IPS DF 19.7 (cell line): ENCODE results near the gene SPEF1.

ENCODE experiments used
- DNase-seq: peaks from one replicate; pipeline ENCODE4 v3.0.0-alpha.2; 2013; ENCODE audit warnings: low read depth, low spot score

The SPEF1 gene

DNA sequence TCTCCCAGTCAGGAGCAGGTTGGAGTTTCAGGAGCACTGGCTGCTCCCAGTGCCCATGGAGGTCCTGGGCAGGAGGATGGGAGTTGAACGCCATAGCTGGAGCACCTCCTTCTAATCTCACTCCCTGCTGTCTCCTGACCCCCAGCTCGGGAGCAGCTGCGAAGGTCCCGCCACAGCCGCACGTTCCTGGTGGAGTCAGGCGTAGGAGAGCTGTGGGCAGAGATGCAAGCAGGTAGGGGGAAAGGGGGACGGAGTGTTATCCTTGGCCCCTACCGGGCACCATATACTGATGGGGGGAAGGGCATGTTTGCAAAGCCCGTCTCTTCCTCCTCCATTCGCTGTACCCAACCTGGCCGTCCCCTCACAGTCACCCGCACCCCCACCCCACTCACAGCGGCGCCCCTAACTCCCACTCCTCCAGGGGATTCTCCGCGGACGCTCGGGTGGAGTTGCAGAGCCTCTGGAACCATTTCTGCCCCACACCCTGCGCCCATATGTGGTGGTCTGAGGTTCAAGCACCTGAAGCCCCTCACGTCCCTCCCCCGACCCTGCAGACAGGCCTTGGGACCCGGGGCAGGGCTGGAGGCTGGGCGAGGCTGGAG lies 32.1 kb downstream of the SPEF1 start:
- no peak for DNase-seq

DNA sequence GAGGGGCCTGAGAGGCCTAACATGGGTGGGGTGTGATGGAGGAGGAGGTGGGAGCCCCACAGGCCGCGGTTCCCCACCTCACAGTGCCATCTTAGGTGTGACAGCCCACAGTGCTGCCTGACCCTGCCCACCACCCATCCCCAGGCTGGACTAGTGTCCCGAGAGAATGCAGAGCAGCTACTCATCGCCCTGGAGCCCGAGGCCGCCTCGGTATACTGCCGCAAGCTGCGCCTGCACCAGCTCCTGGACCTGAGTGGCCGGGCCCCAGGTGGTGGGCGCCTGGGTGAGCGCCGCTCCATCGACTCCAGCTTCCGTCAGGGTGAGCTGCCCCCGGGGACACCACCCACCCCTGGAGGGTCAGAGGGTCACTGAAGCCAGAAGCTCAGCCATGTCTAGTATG lies 33.2 kb downstream of the SPEF1 start:
- no peak for DNase-seq

DNA sequence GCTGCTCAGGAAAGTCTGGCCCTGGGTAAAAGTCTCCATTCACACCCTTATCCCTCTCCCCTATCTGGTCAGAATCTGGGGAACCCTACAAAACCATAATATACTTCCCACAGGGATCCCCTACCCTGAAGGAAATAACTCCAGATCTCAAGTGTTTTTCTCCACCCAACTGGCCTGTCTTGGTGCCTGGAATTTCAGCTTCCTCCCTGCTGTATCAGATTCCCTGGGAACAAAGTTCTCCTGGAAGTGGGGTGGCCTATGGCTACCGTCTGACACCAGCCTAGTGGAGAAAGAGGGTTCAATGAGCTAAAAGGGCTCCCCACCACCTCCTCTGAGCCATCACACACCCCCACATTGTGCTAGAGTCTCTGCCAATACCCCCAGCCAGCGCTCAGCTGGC lies 33.8 kb downstream of the SPEF1 start:
- DNase-seq, result no peak

DNA sequence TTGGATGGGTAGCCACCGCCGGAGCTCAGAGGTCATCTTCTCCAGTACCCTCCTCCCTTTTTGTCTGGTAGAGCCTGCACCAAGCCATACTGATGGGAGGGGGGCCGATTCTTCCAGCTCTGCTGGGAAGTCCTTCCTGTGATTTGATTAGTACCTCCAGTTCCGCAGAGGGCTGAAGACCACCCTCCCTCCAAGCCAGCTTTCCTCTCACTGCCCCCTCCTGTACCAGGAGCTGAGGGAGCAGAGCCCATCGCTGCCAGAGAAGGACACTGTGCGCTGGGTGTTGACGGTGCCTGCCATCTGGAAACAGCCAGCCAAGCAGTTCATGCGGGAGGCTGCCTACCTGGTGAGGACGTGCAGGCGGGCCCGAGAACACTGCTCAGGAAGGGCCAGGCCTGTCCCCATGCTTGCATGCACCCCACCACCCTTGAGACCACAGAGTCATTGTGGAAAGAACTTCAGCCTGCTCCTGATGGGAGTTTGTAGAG lies 35.5 kb downstream of the SPEF1 start:
- DNase-seq, result no peak

DNA sequence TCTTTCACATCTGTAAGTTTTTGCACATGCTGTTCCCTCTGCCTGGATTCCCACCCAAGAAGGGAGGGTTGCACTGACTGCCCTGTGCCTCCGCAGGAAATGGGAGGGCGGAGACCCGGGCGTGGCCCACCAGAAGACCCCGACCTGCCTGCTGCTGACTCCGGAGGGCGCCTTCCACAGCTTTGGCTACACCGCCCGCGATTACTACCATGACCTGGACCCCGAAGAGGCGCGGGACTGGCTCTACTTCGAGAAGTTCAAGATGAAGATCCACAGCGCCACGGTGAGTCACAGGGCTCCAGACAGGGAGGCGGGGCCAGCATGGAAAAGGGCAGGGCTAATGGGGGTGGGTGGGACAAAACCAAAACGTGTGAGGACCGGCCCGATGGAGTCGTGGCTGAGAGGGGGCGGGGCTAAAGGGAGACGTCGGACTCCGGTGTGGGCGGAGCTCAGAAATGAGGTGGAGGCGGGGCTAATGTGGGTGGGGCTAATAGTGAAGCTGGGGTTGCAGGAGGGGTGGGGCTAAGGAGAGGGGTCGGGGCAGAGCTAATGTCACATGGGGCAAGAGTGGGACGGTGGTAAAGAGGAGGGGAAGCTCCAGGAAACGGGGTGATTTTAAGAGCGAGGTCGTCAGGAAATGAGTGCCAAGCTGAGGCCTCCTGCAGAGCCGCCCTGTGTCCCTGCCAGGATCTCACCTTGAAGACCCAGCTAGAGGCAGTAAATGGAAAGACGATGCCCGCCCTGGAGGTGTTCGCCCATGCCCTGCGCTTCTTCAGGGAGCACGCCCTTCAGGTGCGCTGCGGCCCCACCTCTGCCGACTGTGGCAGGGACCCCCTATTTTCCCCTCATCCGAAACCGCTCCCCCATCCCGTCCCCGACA lies 36.2 kb downstream of the SPEF1 start:
- DNase-seq, result no peak

DNA sequence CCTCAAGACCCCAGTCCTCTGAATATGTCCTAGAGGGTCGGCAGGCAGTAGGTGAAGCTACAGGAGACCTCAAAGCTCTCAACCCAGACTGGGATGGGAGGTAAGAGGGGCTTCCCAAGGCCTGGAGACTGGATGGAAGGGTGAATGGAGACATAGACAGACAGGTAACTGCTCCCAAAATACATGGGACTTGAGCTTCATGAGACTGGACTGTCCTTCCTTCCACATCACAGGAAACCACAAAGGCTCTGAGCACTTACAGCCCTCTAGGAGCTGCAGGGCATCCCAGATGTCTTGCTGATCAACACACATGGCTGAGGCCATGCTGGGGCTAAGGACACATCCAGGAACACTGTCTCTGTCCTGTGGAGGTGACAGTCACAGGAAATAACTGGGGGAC lies 37.2 kb downstream of the SPEF1 start:
- DNase-seq, result no peak

DNA sequence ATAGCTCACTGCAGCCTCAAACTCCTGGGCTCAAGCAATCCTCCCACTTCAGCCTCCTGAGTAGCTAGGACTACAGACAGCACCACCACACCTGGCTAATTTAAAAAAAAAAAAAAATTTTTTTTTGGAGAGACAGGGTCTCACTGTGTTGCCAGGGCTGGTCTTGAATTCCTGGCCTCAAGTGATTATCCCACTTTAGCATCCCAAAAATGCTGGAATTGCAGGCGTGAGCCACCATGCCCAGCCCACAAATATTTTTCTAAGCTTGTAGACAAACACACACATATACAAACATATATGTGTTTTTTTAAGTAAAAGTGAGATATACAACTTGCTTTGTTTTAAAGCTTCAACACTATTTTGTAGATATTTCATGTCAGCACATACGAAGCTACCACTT lies 38.0 kb downstream of the SPEF1 start:
- DNase-seq, result no peak

DNA sequence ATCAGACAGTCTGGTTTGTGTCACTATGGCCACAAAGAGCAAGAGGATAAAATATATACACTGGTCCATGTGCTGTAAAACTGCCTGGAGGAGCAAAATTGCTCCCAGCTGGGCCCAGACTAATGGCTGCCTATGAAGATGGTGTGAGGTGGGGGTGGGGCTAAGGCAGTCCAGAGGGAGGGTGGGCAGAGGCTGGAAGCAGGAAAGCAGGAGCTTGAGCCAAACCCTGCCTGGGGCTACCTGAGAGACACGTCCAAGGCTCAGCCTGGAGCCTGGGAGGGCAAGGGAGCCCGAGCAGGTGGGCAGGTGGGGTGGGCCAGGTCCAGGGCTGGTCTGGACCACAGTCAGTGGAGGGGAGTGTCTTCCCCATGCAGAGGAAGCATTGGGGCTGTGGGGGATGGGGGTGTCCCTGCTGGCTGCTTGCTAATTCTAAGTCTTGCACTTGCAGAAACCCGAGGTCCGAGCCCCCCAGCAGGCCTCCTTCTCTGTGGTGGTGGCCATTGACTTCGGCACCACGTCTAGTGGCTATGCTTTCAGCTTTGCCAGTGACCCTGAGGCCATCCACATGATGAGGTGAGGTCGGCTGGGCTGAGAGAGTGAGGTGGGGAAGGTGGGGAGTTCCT lies 39.3 kb downstream of the SPEF1 start:
- no peak for DNase-seq

DNA sequence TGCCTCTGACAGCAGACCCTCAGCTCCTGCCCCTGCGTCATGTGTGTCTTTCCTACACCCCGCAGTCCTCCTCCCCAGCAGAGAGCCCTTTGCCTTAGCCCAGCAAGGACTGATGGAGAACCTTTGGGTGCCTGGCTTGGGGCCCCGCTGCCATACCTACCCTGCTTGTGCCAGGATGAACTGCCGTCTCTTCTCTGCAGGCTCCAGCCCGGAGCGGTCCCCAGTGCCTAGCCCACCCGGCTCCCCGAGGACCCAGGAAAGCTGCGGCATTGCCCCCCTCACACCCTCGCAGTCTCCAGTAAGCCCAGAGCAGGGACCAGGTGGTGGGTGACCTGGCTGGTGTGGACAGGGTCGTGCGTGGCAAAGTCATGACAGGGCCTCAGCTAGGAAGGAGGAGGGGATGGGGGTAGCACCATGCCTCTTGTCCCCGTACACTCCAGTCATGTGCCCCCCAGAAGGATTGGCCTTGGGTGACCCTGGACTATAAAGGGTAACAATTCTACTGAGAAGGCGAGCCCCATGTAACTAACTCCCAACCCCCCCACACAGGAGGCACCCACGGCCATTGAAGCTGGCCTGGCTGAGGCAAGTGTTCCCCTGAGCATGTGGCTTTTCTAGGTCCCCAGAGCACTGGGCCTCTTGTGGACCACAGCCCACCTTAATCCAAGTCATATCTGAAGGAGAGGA lies 40.5 kb downstream of the SPEF1 start:
- DNase-seq, result no peak

DNA sequence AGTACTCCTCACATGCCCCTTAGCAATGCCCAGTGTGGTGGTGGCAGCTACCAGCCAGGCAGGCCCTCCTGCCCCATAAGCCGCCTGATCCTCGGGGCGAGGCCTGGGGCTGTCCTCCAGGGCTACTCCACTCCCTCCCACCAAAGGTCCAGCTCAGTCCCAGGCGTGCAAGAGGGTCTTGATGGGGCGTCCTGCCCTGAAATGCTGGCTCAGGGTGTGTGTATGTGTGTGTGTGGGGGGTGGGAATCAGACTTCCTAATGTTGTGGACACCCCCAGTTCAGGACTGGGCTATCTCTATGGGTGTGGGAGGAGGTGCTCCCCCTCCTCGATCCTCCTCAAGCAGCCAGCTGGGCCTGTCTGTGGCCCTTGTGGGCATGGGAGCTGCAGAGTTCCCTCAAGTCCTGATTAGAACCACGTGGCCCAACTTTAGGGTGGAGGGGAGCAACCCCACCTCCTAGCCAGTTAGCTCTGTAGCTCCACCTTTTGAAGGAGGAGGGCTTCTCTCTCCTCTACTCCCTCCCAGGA lies 41.3 kb downstream of the SPEF1 start:
- DNase-seq, result no peak

DNA sequence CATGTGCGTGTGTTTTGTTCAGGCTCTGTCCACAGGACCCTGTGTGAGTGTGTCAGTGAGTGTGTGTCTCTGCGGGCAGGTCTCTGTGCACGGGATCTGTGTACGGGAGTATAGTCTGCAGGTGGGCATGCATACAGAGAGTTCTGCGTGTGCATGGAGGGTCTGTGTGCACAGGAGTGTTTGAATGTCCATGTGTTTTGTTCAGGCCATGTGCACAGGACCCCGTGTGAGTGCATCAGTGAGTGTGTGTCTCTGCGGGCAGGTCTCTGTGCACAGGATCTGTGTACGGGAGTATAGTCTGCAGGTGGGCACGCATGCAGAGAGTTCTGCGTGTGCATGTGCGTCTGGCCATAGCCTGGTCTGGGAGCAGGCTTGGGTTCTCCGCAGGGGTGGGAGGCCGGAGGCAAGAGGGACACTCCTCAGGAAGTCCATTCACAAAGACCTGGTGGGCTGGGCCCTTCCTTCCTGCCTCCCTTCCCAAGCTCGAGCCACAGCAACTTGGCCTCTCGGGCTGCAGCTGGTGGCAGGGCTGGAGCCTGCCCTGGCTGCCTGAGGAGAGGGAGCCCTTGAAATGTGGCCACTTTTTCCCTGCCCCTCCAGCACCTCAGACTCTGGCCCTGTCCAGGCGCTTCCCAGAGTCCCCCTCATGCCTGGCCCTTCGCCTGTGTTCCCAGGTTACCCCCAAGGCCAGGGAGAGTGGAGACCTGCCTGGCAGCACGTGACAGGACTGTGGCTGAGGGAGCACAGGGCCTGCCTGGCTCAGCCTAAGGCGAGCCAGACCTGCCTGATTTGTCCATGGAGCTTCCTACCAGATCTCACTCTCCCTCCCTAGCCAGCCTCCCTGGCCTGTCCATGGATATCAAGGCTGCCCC lies 42.0 kb downstream of the SPEF1 start:
- DNase-seq, result no peak

DNA sequence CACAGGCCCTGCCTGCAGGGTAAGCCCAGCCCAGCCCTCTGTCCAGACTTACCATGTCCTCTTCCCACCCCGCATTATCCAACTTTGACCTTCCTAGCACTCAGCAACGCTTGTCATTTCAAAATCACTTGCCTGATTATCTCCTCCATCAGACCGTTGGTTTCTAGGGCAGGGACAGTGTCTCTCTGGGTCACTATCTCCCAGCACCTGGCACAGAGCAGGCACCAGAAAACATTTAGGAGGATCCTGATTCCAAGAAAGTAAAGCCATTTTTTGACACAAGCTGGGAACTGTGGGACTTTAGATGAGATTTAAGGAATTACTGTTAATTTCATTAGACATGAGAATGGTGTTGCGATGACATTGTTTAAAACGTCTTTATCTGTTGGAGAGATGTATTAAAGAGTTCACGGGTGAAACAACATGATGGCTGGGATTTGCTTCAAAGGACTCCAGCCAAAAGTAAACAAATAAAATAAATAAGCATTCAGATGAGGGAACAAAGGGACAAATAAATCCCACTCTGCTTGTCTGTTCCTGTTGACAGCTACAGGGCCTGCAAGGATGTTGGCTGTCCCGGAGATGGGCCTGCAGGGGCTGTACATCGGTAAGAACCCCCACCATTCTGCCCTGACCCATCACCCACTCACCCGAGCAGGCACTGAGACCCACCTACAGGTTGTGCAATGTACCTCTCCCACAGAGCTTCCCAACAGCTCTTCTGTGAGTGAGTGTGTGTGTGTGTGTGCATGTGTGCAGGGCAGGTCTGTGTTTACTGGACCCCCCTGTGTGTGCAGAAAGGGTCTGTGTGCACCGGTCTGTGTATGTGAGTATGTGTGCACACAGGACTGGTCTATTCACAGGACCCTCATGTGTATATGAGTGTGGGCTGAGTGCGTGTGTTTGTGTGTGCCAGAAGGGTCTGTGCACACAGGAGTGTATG lies 42.9 kb downstream of the SPEF1 start:
- no peak for DNase-seq

DNA sequence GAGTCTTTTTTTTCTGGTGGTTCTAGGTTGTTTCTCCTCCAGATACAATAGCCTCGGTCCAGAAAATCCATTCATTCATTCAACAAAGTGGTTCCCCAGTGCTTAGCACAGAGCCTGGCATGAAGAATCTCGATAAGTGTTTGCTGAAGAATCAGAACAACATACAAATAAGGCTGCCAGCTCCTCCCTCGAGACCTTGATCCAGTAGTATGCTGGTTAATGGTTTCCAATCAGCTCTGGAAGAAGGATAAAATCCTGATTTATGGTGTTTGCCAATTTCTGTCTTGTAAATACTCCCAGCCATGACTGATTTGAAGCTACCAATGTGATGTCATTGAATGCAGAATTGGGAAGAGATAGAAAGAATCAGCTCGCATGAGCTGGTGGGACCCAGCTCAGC lies 45.5 kb downstream of the SPEF1 start:
- DNase-seq, result no peak

DNA sequence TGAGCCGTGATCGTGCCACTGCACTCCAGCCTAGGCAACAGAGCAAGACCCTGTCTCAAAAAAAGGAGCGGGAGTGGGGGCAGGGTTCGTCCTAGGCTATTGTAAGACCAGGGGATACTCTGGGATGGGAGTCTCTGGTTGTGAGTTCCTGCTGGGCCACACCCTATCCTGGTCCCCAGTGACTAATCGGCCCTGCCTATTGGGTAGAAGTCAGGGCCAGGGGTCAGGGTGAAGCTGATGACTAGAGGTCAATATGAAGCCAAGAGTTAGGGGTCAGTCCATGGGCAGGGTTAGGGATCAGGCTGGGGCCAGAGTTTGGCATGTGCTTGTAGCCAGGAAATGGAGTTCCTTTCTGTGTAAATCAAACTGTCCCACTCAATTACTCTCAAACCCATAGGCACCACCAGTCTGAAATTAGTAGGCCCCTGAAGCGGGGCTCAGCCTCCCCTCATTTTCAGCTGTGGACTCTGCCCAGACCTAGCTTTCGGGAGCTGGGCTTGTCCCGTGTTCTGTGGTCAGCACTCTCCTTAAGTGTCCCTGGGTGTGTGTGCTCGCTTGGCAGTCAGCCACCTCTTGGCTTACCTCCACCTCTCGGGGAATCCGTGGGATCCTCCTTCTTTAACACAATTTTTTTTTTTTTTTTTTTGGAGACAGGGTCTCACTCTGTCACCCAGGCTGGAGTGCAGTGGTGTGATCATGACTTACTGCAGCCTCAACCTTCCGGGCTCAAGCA lies 47.0 kb downstream of the SPEF1 start:
- no peak for DNase-seq

DNA sequence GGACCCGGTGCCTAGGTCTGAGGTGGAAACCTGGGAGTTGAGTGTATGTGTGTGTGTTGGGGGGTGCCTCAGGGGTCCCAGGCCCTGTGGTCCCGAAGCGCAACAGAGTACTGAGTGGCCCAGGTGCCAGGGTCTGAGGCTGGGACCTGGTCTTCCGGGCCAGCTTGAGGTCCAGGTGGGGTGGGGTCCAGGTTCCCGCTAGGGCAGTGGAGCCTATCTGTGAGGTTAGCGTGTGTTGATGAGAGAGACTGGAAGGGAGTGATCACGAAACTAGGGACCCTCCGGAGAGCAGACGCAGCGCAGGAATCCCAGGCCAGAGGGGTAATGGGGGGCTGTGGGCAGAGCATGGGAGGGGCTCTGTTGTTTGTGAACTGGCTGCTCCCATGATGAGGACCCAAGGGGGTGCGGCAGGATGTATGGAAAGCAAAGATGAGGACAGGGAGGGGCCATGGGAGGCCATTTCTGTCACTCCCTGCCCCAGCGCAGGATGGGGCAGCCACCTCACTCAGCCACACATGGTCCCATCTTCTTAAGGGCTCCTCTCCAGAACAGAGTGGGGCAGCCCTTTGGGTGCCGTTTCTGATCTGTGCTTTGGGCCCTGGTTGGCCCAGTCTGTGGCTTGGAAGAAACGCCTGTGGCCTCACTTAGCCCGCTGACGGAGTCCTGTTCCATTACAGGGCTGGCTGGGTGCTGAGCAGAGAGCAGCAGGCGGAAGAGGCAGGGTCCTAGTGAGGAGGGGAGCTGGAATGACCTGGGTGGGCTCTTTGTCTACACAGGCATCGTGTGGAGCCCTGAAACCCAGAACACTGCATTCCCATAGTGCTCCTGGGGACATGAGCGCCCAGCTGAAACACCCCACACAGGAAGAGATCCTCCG lies 47.9 kb downstream of the SPEF1 start:
- DNase-seq, result no peak

DNA sequence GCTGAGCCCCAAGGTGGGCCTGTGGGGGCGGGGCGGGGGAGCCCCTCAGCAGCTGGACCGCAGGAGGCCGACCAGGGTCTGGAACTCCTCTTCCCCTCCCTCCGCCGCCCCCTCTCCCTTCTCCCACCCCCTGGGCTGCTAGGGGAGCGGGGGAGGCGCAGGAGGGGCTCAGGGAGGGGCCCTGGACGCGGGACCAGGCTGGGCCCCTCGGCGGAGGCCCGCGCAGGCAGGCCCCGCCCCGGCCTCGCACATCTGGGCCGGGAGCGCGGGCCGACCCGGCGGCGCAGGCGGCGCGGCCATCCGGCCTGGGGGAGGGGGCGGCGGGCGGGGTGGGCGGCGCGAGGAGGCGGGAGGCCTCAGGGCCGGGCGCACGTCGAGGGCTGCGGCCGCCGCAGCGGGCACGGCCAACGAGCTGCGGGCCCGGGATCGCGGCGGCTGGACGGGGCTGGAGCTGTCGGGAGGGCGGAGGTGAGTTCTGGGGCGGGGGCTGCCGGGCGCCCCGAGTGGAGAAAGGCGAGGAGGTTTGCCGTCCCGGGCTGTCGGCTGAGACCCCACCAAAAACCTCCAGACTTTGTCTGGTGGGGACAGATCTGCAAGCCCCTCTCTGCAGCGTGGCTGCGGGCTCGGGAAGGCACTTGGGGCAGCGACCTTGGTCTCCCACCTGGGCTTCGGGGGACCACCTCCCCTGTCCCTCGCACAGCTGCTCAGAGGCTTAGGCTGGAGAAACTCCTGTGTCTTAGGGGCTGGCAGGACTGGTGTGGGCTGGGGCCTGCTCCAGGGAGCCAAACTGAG lies 48.7 kb downstream of the SPEF1 start, which contains the start of gene HSPA12B:
TSS of gene HSPA12B (plus strand) at position 359 of the 792 bp plus-strand sequence. CDS start 5,990 bp downstream, outside the sequence.
- DNase-seq, result no peak

DNA sequence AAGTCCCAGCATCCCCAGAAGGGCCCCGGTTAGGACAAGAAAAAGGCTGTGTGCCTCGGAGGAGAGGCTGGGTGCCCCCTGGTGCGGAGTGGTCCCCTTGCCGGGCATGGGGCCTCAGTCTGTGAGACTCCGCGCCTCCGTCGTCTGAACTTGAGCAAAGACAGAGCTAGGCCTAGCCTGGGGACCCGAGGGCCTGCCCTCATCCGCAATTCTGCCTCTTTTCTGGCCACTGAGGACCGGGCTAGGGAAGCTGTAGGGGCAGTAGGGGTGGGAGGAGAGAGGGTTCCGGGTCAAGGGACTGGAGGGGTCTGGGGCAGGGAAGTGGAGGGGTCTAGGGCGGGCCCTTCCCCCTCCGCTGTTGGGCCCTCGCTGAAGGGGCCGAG lies 49.3 kb downstream of the SPEF1 start:
- DNase-seq, result no peak
